Breast epithelium (tissue), 4 donors: ENCODE results near the gene PMM2. TPM values are rescaled to one million over a fixed set of nuclear protein-coding genes. Genes with fewer than 3 reads are reported as not detected.
"Not testable (repeated sequence)": the region's sequence is repeated elsewhere in the genome, so short reads cannot be mapped to it uniquely, and the experiment has no call there.

Experiments
- DNase-seq, 2 donors: peaks; one replicate each; pipeline ENCODE4 v3.0.0-alpha.2; 2019; ENCODE audit warnings: low spot score in 2 of 2
- H3K27ac ChIP-seq, 2 donors: fragments of 200-600 bp; sonication (generic) in 1 of 2; one replicate each; pipeline ENCODE4 v1.5.1; 2016 to 2019; ENCODE audit warnings: mild to moderate bottlenecking in 1 of 2
- H3K27me3 ChIP-seq, 2 donors: fragments of 200-600 bp; sonication (generic) in 1 of 2; one replicate each; pipeline versions ENCODE4 v1.5.1 to v1.6.0; 2017 to 2019; ENCODE audit warnings: control low read depth in 1 of 2, mild to moderate bottlenecking in 1 of 2
- H3K36me3 ChIP-seq: fragments of 200-600 bp; one replicate; pipeline ENCODE4 v1.5.1; 2019
- H3K4me1 ChIP-seq, 2 donors: fragments of 200-600 bp; sonication (generic); one replicate each; pipeline ENCODE4 v1.5.1; 2016 to 2019; ENCODE audit warnings: control low read depth in 1 of 2
- H3K4me3 ChIP-seq, 3 donors: fragments of 200-600 bp; sonication (generic); 1 replicate in 2 of 3; 2 replicates in 1 of 3; pipeline ENCODE4 v1.5.1; 2016 to 2019; ENCODE audit warnings: mild to moderate bottlenecking in 3 of 3, moderate library complexity in 2 of 3
- H3K9me3 ChIP-seq, 2 donors: fragments of 200-600 bp; sonication (generic) in 1 of 2; one replicate each; pipeline ENCODE4 v1.5.1; 2016 to 2019; ENCODE audit warnings: control low read depth in 1 of 2
- POLR2A ChIP-seq: fragments of 450-650 bp; IDR thresholded peaks from one replicate; pipeline ENCODE4 v1.6.1; 2016; ENCODE audit warnings: antibody characterized with exemption, mild to moderate bottlenecking, moderate library complexity
- POLR2AphosphoS5 ChIP-seq, 3 donors: sonication (generic); formaldehyde crosslinking; IDR thresholded peaks; one replicate each; pipeline ENCODE4 v1.6.1; 2017; ENCODE audit warnings: antibody characterized with exemption in 3 of 3
- intact Hi-C: fragments of 100-400 bp; cut with DNase I; formaldehyde crosslinking; loops from one replicate; pipeline ENCODE4 v1.15.1; 2023; ENCODE audit warnings: low total_unique reads
- total RNA-seq, 3 donors: library from RNA; depleted of rRNA; stranded (reverse); fragments of >200 nt; gene quantifications; one replicate each; pipeline ENCODE4 v1.1.0, GENCODE V29; 2016
- TF ChIP-seq, protein P1 (sequence below), 3 donors: fragments of 450-650 bp; IDR thresholded peaks; one replicate each; pipeline ENCODE4 v1.5.1; 2016 to 2017; ENCODE audit warnings: antibody characterized with exemption in 3 of 3, mild to moderate bottlenecking in 3 of 3, moderate library complexity in 3 of 3

PMM2 gene
- total RNA-seq, 3 donors from 2014 or later: 21.4 to 36.4 (median 33.8) TPM

DNA sequence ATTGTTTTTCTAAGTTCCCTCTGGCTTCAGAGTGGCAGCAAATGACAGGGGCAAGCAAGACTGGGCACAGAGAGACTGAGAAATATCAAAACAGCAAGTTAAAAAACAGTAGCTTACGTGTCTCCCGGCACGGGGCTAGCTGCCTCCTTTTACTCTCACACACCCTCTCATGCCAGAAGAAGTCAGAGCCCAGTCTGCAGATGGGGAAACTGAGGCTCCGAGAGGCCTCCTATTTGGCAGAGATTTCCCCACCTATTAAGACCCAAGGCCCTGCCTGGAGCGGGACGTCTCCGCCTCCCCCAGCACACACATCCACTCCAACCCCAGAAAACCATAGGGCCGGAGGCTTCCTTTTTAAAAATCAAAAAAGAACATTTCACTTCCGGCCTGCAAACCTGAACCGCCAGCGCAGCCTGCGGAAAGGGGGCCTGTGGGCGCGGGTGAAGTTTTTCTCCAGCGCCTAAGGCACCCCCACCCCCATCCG, 70.3 kb downstream of the PMM2 start:
- intact Hi-C loops: loop anchor here (10.0 kb wide), 1 partner anchor 1397 kb away; no protein-coding TSS in a partner anchor
- DNase-seq: no peak
- TF ChIP-seq, protein P1, sequence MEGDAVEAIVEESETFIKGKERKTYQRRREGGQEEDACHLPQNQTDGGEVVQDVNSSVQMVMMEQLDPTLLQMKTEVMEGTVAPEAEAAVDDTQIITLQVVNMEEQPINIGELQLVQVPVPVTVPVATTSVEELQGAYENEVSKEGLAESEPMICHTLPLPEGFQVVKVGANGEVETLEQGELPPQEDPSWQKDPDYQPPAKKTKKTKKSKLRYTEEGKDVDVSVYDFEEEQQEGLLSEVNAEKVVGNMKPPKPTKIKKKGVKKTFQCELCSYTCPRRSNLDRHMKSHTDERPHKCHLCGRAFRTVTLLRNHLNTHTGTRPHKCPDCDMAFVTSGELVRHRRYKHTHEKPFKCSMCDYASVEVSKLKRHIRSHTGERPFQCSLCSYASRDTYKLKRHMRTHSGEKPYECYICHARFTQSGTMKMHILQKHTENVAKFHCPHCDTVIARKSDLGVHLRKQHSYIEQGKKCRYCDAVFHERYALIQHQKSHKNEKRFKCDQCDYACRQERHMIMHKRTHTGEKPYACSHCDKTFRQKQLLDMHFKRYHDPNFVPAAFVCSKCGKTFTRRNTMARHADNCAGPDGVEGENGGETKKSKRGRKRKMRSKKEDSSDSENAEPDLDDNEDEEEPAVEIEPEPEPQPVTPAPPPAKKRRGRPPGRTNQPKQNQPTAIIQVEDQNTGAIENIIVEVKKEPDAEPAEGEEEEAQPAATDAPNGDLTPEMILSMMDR (IDR thresholded peaks at IDR 0.05): no peak
- TF ChIP-seq POLR2AphosphoS5 (IDR thresholded peaks at IDR 0.05) (no peak), POLR2A (no peak)

DNA sequence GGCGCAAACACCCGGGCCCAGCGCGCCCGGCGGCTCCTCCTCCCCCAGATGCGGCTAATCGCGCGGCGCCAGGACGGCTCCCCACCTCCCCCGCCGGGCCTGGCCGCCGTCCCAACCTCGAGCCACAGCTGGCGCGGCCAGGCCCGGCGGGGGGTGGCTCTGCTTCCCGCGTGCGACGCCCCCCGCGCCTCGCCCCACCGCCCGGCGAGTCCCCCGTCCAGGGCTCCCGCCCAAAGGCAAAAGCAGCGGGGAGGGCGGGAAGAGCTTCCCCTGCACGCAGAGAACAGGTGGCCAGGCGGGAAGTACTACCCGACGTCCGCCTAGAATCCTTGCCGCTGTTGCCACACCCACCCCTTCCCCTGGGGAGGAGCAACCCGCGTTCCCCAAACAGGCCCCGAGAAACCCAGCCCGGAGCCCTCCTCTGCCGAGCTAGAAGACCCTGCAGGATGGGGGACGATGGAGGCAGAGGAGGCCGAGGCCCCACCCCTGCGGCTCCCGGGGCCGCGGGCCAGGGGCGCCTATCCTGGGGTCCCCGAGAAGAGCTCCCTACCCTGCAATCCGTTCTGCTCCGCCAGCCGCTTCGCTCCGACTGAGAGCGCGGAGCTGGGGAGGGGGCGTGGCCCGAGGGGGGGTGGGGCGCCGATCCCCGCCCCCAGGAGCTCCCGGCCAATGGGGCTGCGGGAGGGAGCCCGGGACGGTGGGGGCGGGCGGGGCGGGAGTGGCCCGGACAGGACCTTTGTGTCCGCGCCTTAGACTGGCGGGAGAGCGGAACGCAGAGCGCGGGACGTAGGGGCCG, 71.0 kb downstream of the PMM2 start, which contains the start of gene CARHSP1:
Gene CARHSP1 (minus strand): TSS at position 591 of the 796 bp plus-strand sequence. CDS start 9,678 bp downstream, outside the sequence.
- Histone ChIP-seq H3K9me3 (no peaks in the 10 kb centered on the region), H3K27me3 (no peaks in the 10 kb centered on the region), H3K36me3 (no peaks in the 10 kb centered on the region), H3K4me3 (peak within 1 kb of the TSS; percentile 79 to 88 (median 85)), H3K27ac (peak within 1 kb of the TSS; percentile 83 to 90), H3K4me1 (peaks cover 0 to 17% of the 10 kb centered on the region in 2 donors)
- peak; percentile 76 to 79 for DNase-seq
- TF ChIP-seq, protein P1 (IDR thresholded peaks at IDR 0.05): no peak
- TF ChIP-seq POLR2A: peak; percentile 55
- peak in 2 of 3 donors; percentile 46 to 47 for TF ChIP-seq POLR2AphosphoS5 (IDR thresholded peaks at IDR 0.05)
- intact Hi-C loops: loop anchor here (10.0 kb wide), 1 partner anchor 1396 kb away; no protein-coding TSS in a partner anchor

More for the DNA sequence above, 70.3 kb downstream of the PMM2 start:
- Histone ChIP-seq H3K4me1 (peaks cover 0 to 19% of the 10 kb centered on the region in 2 donors), H3K4me3 (peak overlapping the region; percentile 79 to 88 (median 85)), H3K27ac (peak overlapping the region; percentile 83 to 90), H3K27me3 (no peaks in the 10 kb centered on the region), H3K36me3 (no peaks in the 10 kb centered on the region), H3K9me3 (no peaks in the 10 kb centered on the region)

DNA sequence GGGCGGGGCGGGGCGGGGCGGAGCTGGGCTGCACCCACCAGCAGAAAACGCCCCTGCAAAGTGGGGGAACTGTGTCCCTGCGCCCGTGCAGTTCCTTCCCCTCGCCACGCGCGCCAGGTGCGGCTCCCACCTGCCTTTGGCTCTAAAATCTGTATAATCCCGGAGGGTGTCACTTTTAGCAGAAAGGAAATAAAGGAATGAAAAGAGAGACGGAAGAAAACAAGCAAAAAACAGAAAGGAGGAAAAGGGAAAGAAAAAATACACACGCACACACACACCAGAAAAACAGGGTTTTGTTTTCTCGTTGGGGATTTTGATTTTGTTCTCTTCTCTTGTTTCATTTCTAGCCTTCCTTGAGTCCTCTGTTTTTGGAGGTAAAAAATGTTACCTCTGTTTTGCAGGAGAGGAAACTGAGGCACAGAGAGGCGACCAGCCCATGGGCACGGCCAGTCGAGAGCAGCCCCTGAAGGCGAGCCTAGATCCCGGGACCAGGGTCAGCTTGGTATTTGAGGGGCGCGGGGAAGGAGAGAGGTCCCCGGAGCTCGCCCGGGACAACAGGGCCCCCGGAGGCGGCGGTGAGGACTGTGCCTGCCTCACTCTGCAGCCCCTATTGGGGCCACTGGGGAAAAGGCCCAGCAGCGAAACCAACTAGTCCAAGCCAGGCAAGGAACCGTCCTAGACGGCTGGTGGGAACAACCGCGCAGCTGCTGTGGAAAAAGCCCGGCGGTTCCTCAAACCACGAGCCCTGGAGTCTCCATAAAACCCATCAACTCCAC, 71.8 kb downstream of the PMM2 start:
- TF ChIP-seq POLR2A (no peak), POLR2AphosphoS5 (IDR thresholded peaks at IDR 0.05) (no peak)
- TF ChIP-seq, protein P1 (IDR thresholded peaks at IDR 0.05): peak in 1 of 3 donors; percentile 8
- H3K4me3 ChIP-seq: peak overlapping the region; percentile 79 to 88 (median 85)
- H3K36me3 ChIP-seq: no peaks in the 10 kb centered on the region
- H3K27me3 ChIP-seq: no peaks in the 10 kb centered on the region
- DNase-seq: no peak
- H3K27ac ChIP-seq: peak overlapping the region; percentile 83 to 90
- H3K9me3 ChIP-seq: no peaks in the 10 kb centered on the region
- intact Hi-C loops: loop anchor here (10.0 kb wide), 1 partner anchor 1395 kb away; no protein-coding TSS in a partner anchor
- H3K4me1 ChIP-seq: peaks cover 0 to 9% of the 10 kb centered on the region in 2 donors

DNA sequence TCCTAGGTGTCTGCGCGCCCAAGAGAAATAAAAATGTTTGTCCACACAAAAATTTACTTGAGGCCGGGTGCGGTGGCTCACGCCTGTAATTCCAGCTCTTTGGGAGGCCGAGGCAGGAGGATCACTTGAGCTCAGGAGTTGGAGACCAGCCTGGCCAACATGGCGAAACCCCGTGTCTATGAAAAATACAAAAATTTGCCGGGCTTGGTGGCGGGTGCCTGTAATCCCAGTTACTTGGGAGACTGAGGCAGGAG, 72.3 kb downstream of the PMM2 start:
- DNase-seq, H3K27ac ChIP-seq, H3K36me3 ChIP-seq, H3K27me3 ChIP-seq, H3K9me3 ChIP-seq, H3K4me3 ChIP-seq, H3K4me1 ChIP-seq: not testable (repeated sequence)
- intact Hi-C loops: loop anchor here (10.0 kb wide), 1 partner anchor 1395 kb away; no protein-coding TSS in a partner anchor

DNA sequence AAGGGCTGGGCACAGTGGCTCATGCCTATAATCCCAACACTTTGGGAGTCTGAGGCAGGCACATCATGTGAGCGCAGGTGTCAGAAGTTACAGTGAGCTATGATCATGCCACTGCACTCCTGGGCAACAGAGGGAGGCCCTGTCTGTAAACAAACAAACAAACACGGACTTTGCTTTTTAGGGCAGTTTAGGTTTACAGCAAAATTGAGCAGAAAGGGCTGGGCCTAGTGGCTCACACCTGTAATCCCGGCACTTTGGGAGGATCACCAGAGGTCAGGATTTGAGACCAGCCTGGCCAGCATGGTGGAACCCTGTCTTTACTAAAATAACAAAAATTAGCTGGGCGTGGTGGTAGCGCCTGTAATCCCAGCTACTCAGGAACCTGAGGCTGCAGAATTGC, 74.4 kb downstream of the PMM2 start:
- intact Hi-C loops: no loop called here
- no peak overlapping the region for H3K4me3 ChIP-seq
- H3K27me3 ChIP-seq: no peaks in the 10 kb centered on the region
- H3K4me1 ChIP-seq: no peaks in the 10 kb centered on the region
- no peaks in the 10 kb centered on the region for H3K9me3 ChIP-seq
- no peak overlapping the region for H3K27ac ChIP-seq
- no peaks in the 10 kb centered on the region for H3K36me3 ChIP-seq
- TF ChIP-seq, protein P1 (IDR thresholded peaks at IDR 0.05): no peak
- TF ChIP-seq POLR2AphosphoS5 (IDR thresholded peaks at IDR 0.05) (no peak), POLR2A (no peak)
- DNase-seq: no peak
